ENCODE measurements around the gene CCDC85C. TPM values are rescaled to one million over a fixed set of nuclear protein-coding genes. Genes with fewer than 3 reads are reported as not detected.

CCDC85C gene
- total and polyA plus RNA-seq, 4 donors = 4.0 to 23.9 (median 9.6) TPM

DNA sequence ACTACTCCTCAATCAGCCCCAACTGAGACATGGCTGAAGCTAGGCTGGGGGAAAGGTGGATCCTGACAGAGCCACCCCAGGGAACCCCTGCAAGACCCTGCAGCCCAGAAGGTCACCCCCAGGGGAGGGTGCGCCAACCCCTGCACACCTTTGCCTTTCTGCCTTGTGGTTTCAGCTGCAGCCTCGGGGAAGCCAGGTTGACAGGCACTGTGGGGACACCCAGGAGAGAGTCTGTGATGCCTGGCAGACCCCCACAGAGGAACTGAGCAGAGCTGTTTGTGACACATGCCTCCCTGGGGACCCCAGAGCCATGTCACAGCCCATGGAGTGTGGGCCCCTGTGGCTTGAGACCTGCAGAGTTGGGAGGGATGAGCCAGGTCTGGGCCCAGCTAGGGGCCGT is 29.1 kb upstream of the CCDC85C start:
- Histone ChIP-seq H3K4me3 (ENCODE audit: low read depth in 1 of 3, low read length in 3 of 3) (no peak overlapping the region), H3K4me1 (ENCODE audit: control insufficient read depth in 4 of 4, insufficient read depth in 4 of 4, low read length in 3 of 4) (peaks cover 2 to 8% (median 4%) of the 10 kb centered on the region in 4 donors), H3K9ac (ENCODE audit: low read depth in 1 of 2, low read length in 2 of 2) (no peak overlapping the region), H3K36me3 (ENCODE audit: control insufficient read depth in 4 of 4, insufficient read depth in 3 of 4, low read depth in 1 of 4, low read length in 3 of 4) (no peaks in the 10 kb centered on the region), H3K27ac (ENCODE audit: low read depth in 1 of 2, low read length in 2 of 2) (no peak overlapping the region), H3K9me3 (ENCODE audit: control insufficient read depth in 4 of 4, low read length in 3 of 4) (no peaks in the 10 kb centered on the region), H3K27me3 (ENCODE audit: control insufficient read depth in 4 of 4, insufficient read depth in 4 of 4, low read length in 3 of 4) (no peaks in the 10 kb centered on the region)
- WGBS = 91% methylated on average over 3 of the region's 3 CpGs
- TF ChIP-seq, protein P1, sequence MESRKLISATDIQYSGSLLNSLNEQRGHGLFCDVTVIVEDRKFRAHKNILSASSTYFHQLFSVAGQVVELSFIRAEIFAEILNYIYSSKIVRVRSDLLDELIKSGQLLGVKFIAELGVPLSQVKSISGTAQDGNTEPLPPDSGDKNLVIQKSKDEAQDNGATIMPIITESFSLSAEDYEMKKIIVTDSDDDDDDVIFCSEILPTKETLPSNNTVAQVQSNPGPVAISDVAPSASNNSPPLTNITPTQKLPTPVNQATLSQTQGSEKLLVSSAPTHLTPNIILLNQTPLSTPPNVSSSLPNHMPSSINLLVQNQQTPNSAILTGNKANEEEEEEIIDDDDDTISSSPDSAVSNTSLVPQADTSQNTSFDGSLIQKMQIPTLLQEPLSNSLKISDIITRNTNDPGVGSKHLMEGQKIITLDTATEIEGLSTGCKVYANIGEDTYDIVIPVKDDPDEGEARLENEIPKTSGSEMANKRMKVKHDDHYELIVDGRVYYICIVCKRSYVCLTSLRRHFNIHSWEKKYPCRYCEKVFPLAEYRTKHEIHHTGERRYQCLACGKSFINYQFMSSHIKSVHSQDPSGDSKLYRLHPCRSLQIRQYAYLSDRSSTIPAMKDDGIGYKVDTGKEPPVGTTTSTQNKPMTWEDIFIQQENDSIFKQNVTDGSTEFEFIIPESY (IDR thresholded peaks at IDR 0.05) = no peak
- no peak for TF ChIP-seq EGR1 (IDR thresholded peaks at IDR 0.05; ENCODE audit: low read depth in 2 of 2)
- no peak for TF ChIP-seq RAD21 (IDR thresholded peaks at IDR 0.05)
- TF ChIP-seq FOXA1 (IDR thresholded peaks at IDR 0.05) = no peak
- TF ChIP-seq SP1 (IDR thresholded peaks at IDR 0.05) = no peak
- no peak for TF ChIP-seq ATF3 (IDR thresholded peaks at IDR 0.05)
- no peak for TF ChIP-seq TAF1 (conservative IDR thresholded peaks at IDR 0.05)
- no peak for TF ChIP-seq JUND (IDR thresholded peaks at IDR 0.05)
- no peak for TF ChIP-seq NR2F2 (IDR thresholded peaks at IDR 0.05)
- TF ChIP-seq HNF4A (conservative IDR thresholded peaks at IDR 0.05) = no peak
- no peak for DNase-seq (ENCODE audit: low spot score)

- Histone ChIP-seq H3K4me3 (ENCODE audit: low read depth in 1 of 3, low read length in 3 of 3) (no peak overlapping the region), H3K36me3 (ENCODE audit: control insufficient read depth in 4 of 4, insufficient read depth in 3 of 4, low read depth in 1 of 4, low read length in 3 of 4) (no peaks in the 10 kb centered on the region), H3K4me1 (ENCODE audit: control insufficient read depth in 4 of 4, insufficient read depth in 4 of 4, low read length in 3 of 4) (peaks cover 2 to 8% (median 4%) of the 10 kb centered on the region in 4 donors), H3K9ac (ENCODE audit: low read depth in 1 of 2, low read length in 2 of 2) (no peak overlapping the region), H3K9me3 (ENCODE audit: control insufficient read depth in 4 of 4, low read length in 3 of 4) (no peaks in the 10 kb centered on the region), H3K27me3 (ENCODE audit: control insufficient read depth in 4 of 4, insufficient read depth in 4 of 4, low read length in 3 of 4) (no peaks in the 10 kb centered on the region), H3K27ac (ENCODE audit: low read depth in 1 of 2, low read length in 2 of 2) (no peak overlapping the region)
- TF ChIP-seq GABPA (IDR thresholded peaks at IDR 0.05 in 1 of 2, conservative IDR thresholded peaks at IDR 0.05 in 1 of 2) (no peak), TAF1 (conservative IDR thresholded peaks at IDR 0.05) (no peak), FOXA2 (IDR thresholded peaks at IDR 0.05) (no peak), EGR1 (IDR thresholded peaks at IDR 0.05; ENCODE audit: low read depth in 2 of 2) (no peak), FOXA1 (IDR thresholded peaks at IDR 0.05) (no peak), YY1 (IDR thresholded peaks at IDR 0.05) (no peak), RXRA (IDR thresholded peaks at IDR 0.05) (no peak), MAX (IDR thresholded peaks at IDR 0.05) (no peak), JUND (IDR thresholded peaks at IDR 0.05) (no peak), RAD21 (IDR thresholded peaks at IDR 0.05) (no peak), SP1 (IDR thresholded peaks at IDR 0.05) (no peak), ATF3 (IDR thresholded peaks at IDR 0.05) (no peak), NR2F2 (IDR thresholded peaks at IDR 0.05) (no peak), HNF4A (conservative IDR thresholded peaks at IDR 0.05) (no peak), HNF4G (IDR thresholded peaks at IDR 0.05) (no peak)
- TF ChIP-seq, protein P1 (IDR thresholded peaks at IDR 0.05) = no peak
- TF ChIP-seq, protein P2, sequence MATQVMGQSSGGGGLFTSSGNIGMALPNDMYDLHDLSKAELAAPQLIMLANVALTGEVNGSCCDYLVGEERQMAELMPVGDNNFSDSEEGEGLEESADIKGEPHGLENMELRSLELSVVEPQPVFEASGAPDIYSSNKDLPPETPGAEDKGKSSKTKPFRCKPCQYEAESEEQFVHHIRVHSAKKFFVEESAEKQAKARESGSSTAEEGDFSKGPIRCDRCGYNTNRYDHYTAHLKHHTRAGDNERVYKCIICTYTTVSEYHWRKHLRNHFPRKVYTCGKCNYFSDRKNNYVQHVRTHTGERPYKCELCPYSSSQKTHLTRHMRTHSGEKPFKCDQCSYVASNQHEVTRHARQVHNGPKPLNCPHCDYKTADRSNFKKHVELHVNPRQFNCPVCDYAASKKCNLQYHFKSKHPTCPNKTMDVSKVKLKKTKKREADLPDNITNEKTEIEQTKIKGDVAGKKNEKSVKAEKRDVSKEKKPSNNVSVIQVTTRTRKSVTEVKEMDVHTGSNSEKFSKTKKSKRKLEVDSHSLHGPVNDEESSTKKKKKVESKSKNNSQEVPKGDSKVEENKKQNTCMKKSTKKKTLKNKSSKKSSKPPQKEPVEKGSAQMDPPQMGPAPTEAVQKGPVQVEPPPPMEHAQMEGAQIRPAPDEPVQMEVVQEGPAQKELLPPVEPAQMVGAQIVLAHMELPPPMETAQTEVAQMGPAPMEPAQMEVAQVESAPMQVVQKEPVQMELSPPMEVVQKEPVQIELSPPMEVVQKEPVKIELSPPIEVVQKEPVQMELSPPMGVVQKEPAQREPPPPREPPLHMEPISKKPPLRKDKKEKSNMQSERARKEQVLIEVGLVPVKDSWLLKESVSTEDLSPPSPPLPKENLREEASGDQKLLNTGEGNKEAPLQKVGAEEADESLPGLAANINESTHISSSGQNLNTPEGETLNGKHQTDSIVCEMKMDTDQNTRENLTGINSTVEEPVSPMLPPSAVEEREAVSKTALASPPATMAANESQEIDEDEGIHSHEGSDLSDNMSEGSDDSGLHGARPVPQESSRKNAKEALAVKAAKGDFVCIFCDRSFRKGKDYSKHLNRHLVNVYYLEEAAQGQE (IDR thresholded peaks at IDR 0.05) = no peak
- TF ChIP-seq, protein P3, sequence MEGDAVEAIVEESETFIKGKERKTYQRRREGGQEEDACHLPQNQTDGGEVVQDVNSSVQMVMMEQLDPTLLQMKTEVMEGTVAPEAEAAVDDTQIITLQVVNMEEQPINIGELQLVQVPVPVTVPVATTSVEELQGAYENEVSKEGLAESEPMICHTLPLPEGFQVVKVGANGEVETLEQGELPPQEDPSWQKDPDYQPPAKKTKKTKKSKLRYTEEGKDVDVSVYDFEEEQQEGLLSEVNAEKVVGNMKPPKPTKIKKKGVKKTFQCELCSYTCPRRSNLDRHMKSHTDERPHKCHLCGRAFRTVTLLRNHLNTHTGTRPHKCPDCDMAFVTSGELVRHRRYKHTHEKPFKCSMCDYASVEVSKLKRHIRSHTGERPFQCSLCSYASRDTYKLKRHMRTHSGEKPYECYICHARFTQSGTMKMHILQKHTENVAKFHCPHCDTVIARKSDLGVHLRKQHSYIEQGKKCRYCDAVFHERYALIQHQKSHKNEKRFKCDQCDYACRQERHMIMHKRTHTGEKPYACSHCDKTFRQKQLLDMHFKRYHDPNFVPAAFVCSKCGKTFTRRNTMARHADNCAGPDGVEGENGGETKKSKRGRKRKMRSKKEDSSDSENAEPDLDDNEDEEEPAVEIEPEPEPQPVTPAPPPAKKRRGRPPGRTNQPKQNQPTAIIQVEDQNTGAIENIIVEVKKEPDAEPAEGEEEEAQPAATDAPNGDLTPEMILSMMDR (IDR thresholded peaks at IDR 0.05; ENCODE audit: low read depth, low read length, missing input control) = no peak
- DNase-seq (ENCODE audit: low spot score) = no peak
- 91% methylated on average over 9 of the region's 9 CpGs for WGBS
Observed at GRCh38 chr14:99632410-99633035, 28.5 kb upstream of the CCDC85C start.

Measured in liver (tissue), 9 donors.